OCI-LY7 (cell line): Measurements from ENCODE around the gene ALDH16A1.

ENCODE experiments used
- EZH2phosphoT487 ChIP-seq: fragments of 200-600 bp; sonication (generic); IDR thresholded peaks from 2 replicates; pipeline ENCODE4 v1.6.1; 2018; ENCODE audit warnings: low read depth, borderline replicate concordance, mild to moderate bottlenecking, mixed run types, antibody characterized with exemption, low read length, moderate library complexity, mixed read lengths
- TF ChIP-seq, protein P1 (sequence below): fragments of 200-600 bp; sonication (generic); conservative IDR thresholded peaks from 2 replicates; pipeline ENCODE4 v1.5.1; 2014; ENCODE audit warnings: mild to moderate bottlenecking, antibody characterized with exemption, low read length, moderate library complexity, mixed read lengths

DNA sequence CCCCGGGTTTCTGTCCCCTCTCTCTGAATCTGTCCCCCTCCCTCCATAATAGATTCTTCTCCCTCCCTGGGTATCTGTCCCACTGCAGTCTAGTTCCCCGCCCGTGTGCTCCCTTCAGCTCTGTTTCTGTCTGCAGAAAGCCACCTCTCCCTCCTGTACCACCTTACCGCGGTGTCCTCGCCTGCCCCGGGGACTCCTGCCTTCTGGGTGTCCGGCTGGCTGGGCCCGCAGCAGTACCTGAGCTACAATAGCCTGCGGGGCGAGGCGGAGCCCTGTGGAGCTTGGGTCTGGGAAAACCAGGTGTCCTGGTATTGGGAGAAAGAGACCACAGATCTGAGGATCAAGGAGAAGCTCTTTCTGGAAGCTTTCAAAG is 60.7 kb downstream of the ALDH16A1 start:
- TF ChIP-seq, protein P1, sequence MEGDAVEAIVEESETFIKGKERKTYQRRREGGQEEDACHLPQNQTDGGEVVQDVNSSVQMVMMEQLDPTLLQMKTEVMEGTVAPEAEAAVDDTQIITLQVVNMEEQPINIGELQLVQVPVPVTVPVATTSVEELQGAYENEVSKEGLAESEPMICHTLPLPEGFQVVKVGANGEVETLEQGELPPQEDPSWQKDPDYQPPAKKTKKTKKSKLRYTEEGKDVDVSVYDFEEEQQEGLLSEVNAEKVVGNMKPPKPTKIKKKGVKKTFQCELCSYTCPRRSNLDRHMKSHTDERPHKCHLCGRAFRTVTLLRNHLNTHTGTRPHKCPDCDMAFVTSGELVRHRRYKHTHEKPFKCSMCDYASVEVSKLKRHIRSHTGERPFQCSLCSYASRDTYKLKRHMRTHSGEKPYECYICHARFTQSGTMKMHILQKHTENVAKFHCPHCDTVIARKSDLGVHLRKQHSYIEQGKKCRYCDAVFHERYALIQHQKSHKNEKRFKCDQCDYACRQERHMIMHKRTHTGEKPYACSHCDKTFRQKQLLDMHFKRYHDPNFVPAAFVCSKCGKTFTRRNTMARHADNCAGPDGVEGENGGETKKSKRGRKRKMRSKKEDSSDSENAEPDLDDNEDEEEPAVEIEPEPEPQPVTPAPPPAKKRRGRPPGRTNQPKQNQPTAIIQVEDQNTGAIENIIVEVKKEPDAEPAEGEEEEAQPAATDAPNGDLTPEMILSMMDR, result no peak
- TF ChIP-seq EZH2phosphoT487, result no peak
